HG03558 (cell line): ENCODE measurements around the gene SHISAL1.
"Not testable (repeated sequence)": the region's sequence is repeated elsewhere in the genome, so short reads cannot be mapped to it uniquely, and the experiment has no call there.

Experiments used
- ATAC-seq: cut with Tn5 transposase; IDR thresholded peaks from one replicate; pipeline ENCODE4 v1.9.1; 2021; ENCODE audit warnings: moderate number of reproducible peaks; ENCODE audit not compliant: unreplicated experiment; ENCODE audit errors: extremely low read depth

The SHISAL1 gene

GRCh38 chr22:44245867-44246266 lies 66.9 kb downstream of the SHISAL1 start:
- ATAC-seq: no peak

- ATAC-seq: no peak
These were observed 67.3 kb downstream of the SHISAL1 start for GRCh38 chr22:44245438-44245837.

DNA sequence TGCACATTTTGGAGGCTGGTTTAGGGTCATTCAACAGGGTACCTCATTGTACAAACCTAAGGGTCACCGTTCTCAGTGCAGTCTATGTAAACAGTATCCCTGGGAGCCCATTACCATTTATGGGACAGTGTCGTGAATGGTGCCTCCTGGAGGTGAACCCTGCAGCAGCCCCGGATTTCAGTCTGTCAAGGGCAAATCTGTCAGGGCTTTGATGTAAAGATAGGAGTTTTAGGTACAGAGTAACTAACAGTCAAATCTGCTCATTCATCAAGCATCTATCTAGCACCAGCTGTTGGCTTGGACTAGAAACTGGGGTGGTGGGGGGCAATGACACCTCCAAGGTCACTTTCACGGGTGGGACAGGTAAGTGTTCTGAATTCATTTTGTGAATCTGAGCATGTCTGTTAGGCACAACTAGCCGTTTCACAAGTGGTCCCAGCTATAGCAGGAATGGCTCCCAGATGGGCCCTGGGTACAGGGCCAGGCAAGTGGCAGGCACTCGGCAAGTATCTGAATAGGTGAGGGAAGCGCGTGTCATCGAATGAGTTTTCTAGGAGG lies 68.4 kb downstream of the SHISAL1 start:
- ATAC-seq: no peak

DNA sequence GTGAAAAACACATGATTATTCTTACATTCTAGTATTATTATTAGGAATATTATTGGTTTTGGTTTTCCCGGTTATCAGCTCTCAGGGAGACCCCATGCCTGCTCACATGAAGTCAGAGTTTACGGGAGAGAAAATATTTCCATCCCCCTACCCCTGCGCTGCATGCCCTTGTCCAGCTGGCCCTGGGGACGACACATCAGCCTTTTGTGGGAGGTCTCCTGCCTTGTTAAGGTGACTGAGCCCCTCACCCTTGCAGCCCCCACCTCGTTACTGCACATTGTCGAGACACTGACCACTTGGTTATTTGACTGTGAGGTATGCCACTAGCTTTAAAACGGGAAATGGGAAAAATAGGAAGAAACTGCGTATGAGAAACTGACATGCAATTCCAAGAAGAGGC lies 69.0 kb downstream of the SHISAL1 start:
- no peak for ATAC-seq

GRCh38 chr22:44242946-44243724 lies 69.6 kb downstream of the SHISAL1 start:
- ATAC-seq: no peak

- ATAC-seq: not testable (repeated sequence)
These were observed 71.6 kb downstream of the SHISAL1 start for GRCh38 chr22:44241121-44241520.

DNA sequence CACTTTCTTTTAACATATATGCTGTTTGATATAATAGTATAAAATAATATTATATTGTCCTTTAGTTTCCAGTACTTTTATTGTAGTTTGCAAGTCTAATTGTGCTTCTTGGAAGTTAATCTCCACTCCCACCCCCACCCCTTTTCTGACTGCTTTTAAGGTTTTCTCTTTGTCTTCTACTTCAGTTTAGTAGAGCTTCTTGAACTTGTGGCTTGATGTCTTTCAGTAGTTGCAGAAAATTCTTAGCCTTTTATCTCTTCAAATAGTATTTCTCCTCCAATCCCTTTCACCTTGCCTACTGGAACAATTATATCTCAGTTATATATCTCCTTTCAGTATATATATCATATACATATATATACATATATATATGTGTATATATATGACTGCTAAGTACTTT lies 75.5 kb downstream of the SHISAL1 start:
- no peak for ATAC-seq

DNA sequence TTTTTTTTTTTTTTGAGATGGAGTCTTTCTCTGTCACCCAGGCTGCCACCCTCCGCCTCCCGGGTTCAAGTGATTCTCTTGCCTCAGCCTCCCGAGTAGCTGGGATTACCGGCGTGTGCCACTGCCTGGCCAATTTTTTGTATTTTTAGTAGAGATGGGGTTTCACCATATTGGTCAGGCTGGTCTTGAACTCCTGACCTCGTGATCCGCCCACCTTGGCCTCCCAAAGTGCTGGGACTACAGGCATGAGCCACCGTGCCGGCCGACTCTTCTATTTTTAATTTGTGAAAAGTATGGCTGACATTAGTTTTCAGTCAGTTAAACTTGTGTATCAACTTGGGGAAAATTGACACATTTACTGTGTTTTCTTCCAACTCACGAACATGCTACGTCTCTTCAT lies 78.4 kb downstream of the SHISAL1 start:
- not testable (repeated sequence) for ATAC-seq

- ATAC-seq: no peak
These were observed 81.5 kb downstream of the SHISAL1 start for GRCh38 chr22:44231233-44231632.

DNA sequence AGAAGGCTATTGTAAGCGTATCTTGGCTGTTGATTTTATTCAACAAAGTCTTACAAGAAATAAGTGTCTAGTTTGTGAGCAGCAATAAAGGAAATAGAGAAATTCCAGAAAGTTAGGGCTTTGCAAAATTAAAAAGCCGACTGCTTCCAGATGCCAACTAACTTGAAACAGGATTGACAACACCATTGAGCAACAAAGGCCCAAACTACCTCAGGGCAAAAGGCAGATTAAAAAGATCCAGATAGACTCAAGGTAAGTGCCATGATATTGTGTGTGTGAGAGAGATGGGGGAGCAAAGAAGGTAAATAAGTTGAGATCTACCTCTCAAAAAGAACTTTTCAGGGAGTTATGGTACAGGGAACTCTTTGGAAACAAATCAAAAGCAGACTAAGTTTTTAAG lies 82.9 kb downstream of the SHISAL1 start:
- no peak for ATAC-seq

DNA sequence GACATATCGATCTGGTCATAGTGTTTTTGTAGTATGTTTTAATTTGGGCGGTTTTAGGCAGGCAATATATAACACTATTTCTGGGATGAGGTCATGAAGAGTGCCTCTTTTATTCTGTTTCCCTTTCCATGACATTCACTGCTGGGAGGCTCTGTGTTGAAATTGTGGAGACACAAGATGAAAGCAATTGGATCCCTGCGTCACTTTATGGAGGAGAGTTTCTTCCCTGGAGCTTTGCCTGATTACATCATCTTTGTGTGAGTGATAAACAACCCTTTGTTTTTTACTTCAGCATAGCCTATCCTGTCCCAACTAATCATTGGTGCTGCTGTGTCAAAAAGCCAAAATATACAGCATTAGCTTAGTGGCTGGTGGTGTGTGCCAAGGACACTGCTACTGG lies 83.4 kb downstream of the SHISAL1 start:
- ATAC-seq: no peak

DNA sequence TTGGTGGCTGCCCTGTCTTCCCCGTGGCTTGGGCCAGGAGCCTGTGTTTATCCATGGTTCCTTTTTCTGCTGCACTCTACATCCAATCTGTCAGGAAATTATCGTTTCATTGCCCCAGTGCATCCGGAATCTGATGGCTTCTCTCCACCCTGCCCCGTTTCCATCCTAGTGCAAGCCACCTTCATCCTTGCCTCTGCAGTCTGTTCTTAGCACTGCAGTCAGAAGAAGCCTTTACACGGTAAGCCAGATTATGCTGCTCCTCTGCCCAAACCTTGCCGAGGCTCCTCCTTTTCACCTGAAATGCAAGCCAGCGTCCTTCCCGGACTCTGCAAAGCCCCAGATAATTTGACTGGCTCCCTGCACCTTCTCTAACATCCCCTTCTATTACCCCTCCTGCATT lies 86.9 kb downstream of the SHISAL1 start:
- no peak for ATAC-seq

GRCh38 chr22:44225091-44225689 lies 87.6 kb downstream of the SHISAL1 start:
- ATAC-seq: no peak

DNA sequence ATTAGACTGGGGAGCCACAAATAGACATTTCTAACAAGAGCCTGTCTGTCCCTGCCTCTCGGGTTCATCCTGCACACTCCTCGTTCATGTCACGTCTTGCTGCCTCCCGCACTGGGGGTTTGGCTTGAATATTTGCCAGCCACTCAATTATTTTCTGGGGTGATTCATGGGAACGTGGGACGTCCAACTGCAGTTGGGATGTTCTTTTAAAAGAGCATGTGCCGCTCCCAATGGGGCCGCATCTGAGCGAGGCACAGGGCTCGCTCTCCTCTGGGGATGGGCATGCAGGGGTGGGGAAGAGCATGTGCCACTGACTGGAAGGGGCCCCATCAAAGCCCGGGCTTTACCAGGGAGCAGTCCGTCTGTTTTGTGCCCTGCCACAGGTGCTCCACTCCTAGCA lies 88.6 kb downstream of the SHISAL1 start:
- ATAC-seq: no peak

GRCh38 chr22:44221710-44222475 lies 90.9 kb downstream of the SHISAL1 start:
- ATAC-seq: no peak

- no peak for ATAC-seq
These were observed 91.7 kb downstream of the SHISAL1 start for GRCh38 chr22:44220727-44221680.

DNA sequence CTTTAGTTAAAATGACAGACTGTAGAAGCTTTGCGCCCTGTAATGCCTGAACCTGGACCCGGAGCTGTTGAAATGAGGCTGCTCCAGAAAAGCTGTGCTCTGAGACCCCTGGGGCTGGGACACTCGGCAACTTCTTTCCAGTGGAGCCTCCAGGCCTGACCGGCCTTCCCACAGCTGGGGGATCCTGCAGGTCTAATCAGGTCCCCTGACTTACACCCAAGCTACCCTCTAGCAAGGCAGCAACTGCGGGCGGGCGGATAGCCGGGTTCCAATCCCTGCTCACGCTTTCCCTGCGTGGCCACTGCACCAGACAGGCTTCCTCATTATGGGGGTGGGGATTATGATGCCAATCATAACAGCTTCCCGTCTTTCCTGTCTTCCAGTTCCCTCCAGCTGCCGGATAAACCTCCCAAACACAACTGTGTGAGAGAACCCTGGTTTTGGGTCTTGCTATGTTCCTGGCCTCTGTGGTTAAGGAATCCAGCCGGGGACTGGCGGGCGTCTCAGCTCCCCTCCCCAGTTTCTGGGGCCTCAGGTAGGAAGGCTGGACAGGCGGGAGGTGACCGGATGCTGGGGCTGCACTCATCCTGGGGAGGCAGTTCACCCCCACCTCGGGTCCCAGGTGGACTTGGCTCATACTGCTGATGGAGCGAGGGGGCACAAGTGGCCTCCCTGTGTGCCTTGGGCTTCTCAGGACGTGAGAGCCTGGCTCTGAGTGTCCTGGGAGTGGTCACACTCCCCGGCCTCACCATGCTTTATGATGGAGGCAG lies 93.5 kb downstream of the SHISAL1 start:
- ATAC-seq: no peak

- no peak for ATAC-seq
These were observed 94.7 kb downstream of the SHISAL1 start for GRCh38 chr22:44218071-44218470.

GRCh38 chr22:44217346-44217745 lies 95.4 kb downstream of the SHISAL1 start:
- no peak for ATAC-seq
